Testis (tissue), 3 donors: ENCODE measurements around the gene CENPX. TPM values are rescaled to one million over a fixed set of nuclear protein-coding genes. Genes with fewer than 3 reads are reported as not detected.

Experiments
- DNase-seq: peaks from one replicate; pipeline ENCODE4 v3.0.0-alpha.2; 2019
- H3K27ac ChIP-seq, 2 donors: fragments of 200-600 bp; sonication (generic); one replicate each; pipeline ENCODE4 v1.5.1; 2019
- H3K27me3 ChIP-seq: fragments of 200-600 bp; sonication (generic); one replicate; pipeline ENCODE4 v1.5.1; 2019
- H3K36me3 ChIP-seq: fragments of 200-600 bp; sonication (generic); one replicate; pipeline ENCODE4 v1.5.1; 2017; ENCODE audit warnings: low read depth; ENCODE audit errors: missing control alignments
- H3K4me1 ChIP-seq: fragments of 200-600 bp; sonication (generic); one replicate; pipeline ENCODE4 v1.5.1; 2019
- H3K4me3 ChIP-seq, 2 donors: fragments of 200-600 bp; sonication (generic); one replicate each; pipeline ENCODE4 v1.5.1; 2017 to 2019
- H3K9me3 ChIP-seq: fragments of 200-600 bp; sonication (generic); one replicate; pipeline ENCODE4 v1.5.1; 2017
- CTCF ChIP-seq, 3 experiments: fragments of 450-650 bp in 2 of 3; fragments of 200-600 bp in 1 of 3; sonication (generic) in 1 of 3; IDR thresholded peaks; one replicate each; pipeline ENCODE4 v1.5.1; 2016 to 2019; ENCODE audit warnings: antibody characterized with exemption in 3 of 3, mild to moderate bottlenecking in 2 of 3, moderate library complexity in 1 of 3
- POLR2A ChIP-seq: fragments of 450-650 bp; IDR thresholded peaks from one replicate; pipeline ENCODE4 v1.6.1; 2017; ENCODE audit warnings: antibody characterized with exemption, mild to moderate bottlenecking, moderate library complexity
- WGBS, 2 donors: methylation state at CpG; one replicate each; pipeline ENCODE4 v1.1.5; 2018; 5-methylcytosine and 5-hydroxymethylcytosine counted together
- intact Hi-C: fragments of 100-400 bp; cut with DNase I; formaldehyde crosslinking; loops from one replicate; pipeline ENCODE4 v1.15.1; 2023; ENCODE audit warnings: low total_unique reads
- polyA plus RNA-seq: library from polyadenylated mRNA; stranded (reverse); fragments of 350-450 nt; fragmentation: Illumina TruSeq; extraction: RNeasy Lipid Tissue Mini Kit (QIAGEN cat#74804); gene quantifications from one replicate; pipeline ENCODE4 v1.2.3, GENCODE V29; 2014; ENCODE audit warnings: low read depth, low replicate concordance; ENCODE audit not compliant: insufficient read depth
- total RNA-seq, 2 donors: library from RNA; depleted of rRNA; stranded (reverse); fragments of >200 nt; gene quantifications; one replicate each; pipeline ENCODE4 v1.2.3, GENCODE V29; 2016

CENPX gene
- total and polyA plus RNA-seq, 3 donors from 2014 or later, result 43.0 to 51.8 (median 43.5) TPM

- Histone ChIP-seq H3K4me1 (no peaks in the 10 kb centered on the region), H3K4me3 (no peak overlapping the region), H3K9me3 (no peaks in the 10 kb centered on the region), H3K27ac (no peak overlapping the region), H3K36me3 (no peaks in the 10 kb centered on the region), H3K27me3 (no peaks in the 10 kb centered on the region)
- intact Hi-C loops, result no loop called here
- no peak for DNase-seq
- no peak for TF ChIP-seq POLR2A
- no peak for TF ChIP-seq CTCF (IDR thresholded peaks at IDR 0.05)
- WGBS, 2 donors, result 78 to 85% methylated on average over 4 to 10 of the region's 10 CpGs
These were observed 36.2 kb upstream of the CENPX start for GRCh38 chr17:82058855-82059249.

GRCh38 chr17:82058230-82058854 lies 35.7 kb upstream of the CENPX start:
- H3K9me3 ChIP-seq, result no peaks in the 10 kb centered on the region
- no peak for TF ChIP-seq CTCF (IDR thresholded peaks at IDR 0.05)
- TF ChIP-seq POLR2A, result no peak
- H3K4me1 ChIP-seq, result peaks cover under 1% of the 10 kb centered on the region
- 77 to 85% methylated on average over 10 to 17 of the region's 17 CpGs for WGBS, 2 donors
- no peak for DNase-seq
- no peak overlapping the region for H3K4me3 ChIP-seq
- H3K27me3 ChIP-seq, result no peaks in the 10 kb centered on the region
- no peaks in the 10 kb centered on the region for H3K36me3 ChIP-seq
- H3K27ac ChIP-seq, result no peak overlapping the region
- intact Hi-C loops, result no loop called here

- intact Hi-C loops, result no loop called here
- 72 to 76% methylated on average over 7 to 24 of the region's 29 CpGs for WGBS, 2 donors
- no peaks in the 10 kb centered on the region for H3K27me3 ChIP-seq
- H3K9me3 ChIP-seq, result no peaks in the 10 kb centered on the region
- peaks cover 11% of the 10 kb centered on the region for H3K4me1 ChIP-seq
- DNase-seq, result no peak
- H3K36me3 ChIP-seq, result no peaks in the 10 kb centered on the region
- TF ChIP-seq POLR2A (no peak), CTCF (IDR thresholded peaks at IDR 0.05) (no peak)
- H3K27ac ChIP-seq, result no peak overlapping the region
- H3K4me3 ChIP-seq, result no peak overlapping the region
These were observed 34.3 kb upstream of the CENPX start for GRCh38 chr17:82056729-82057621.

GRCh38 chr17:82055965-82056728 lies 33.5 kb upstream of the CENPX start:
- no peaks in the 10 kb centered on the region for H3K9me3 ChIP-seq
- H3K27me3 ChIP-seq, result no peaks in the 10 kb centered on the region
- intact Hi-C loops, result no loop called here
- no peak for TF ChIP-seq POLR2A
- no peak for TF ChIP-seq CTCF (IDR thresholded peaks at IDR 0.05)
- no peak for DNase-seq
- H3K4me3 ChIP-seq, result no peak overlapping the region
- H3K36me3 ChIP-seq, result no peaks in the 10 kb centered on the region
- H3K4me1 ChIP-seq, result peaks cover 11% of the 10 kb centered on the region
- H3K27ac ChIP-seq, result no peak overlapping the region
- 88 to 94% methylated on average over 21 to 27 of the region's 28 CpGs for WGBS, 2 donors
